Common myeloid progenitor, CD34-positive (primary cell): Measurements from ENCODE around the gene PTCHD1.

Experiments used
- CTCF ChIA-PET: fragments of 350-600 bp; sonication (Branson Sonifier 250); formaldehyde crosslinking; loops from one replicate; lab custom pipeline; 2021; ENCODE audit warnings: antibody characterized with exemption; lab: Charles Lee
- POLR2A ChIA-PET: fragments of 350-600 bp; sonication (Branson Sonifier 250); formaldehyde crosslinking; loops from one replicate; lab custom pipeline; 2021; ENCODE audit warnings: antibody characterized with exemption; lab: Charles Lee
- DNase-seq, 3 donors: peaks; one replicate each; pipeline versions ENCODE4 v3.0.0 to v3.0.0-alpha.2; 2013
- H3K27ac ChIP-seq, 2 experiments: 1 replicate in 1 of 2; 2 replicates in 1 of 2; pipeline ENCODE4 v1.7.0; 2013; ENCODE audit warnings: inconsistent platforms in 2 of 2, low read length in 2 of 2, mild to moderate bottlenecking in 2 of 2, low read depth in 1 of 2, moderate library complexity in 1 of 2; ENCODE audit not compliant: severe bottlenecking in 2 of 2, insufficient read depth in 1 of 2, poor library complexity in 1 of 2
- H3K27me3 ChIP-seq, 5 experiments: replicated peaks in 2 of 5; 1 replicate in 3 of 5; 2 replicates in 2 of 5; pipeline versions ENCODE4 v1.6.1 to v1.7.0; 2013; ENCODE audit warnings: low read length in 4 of 5, mild to moderate bottlenecking in 2 of 5, moderate library complexity in 2 of 5, inconsistent platforms in 1 of 5; ENCODE audit not compliant: insufficient read depth in 5 of 5, control insufficient read depth in 4 of 5
- H3K36me3 ChIP-seq, 4 experiments: 1 replicate in 2 of 4; 2 replicates in 2 of 4; pipeline versions ENCODE4 v1.6.1 to v1.7.0; 2013; ENCODE audit warnings: low read length in 3 of 4, control low read depth in 1 of 4, mild to moderate bottlenecking in 1 of 4; ENCODE audit not compliant: control insufficient read depth in 4 of 4, insufficient read depth in 4 of 4
- H3K4me1 ChIP-seq, 4 experiments: 1 replicate in 3 of 4; 2 replicates in 1 of 4; pipeline versions ENCODE4 v1.6.1 to v1.7.1; 2013; ENCODE audit warnings: low read length in 3 of 4, mild to moderate bottlenecking in 3 of 4, control low read depth in 1 of 4, inconsistent platforms in 1 of 4, moderate library complexity in 1 of 4; ENCODE audit not compliant: control insufficient read depth in 4 of 4, insufficient read depth in 4 of 4; ENCODE audit errors: control extremely low read depth in 1 of 4
- H3K4me3 ChIP-seq, 7 experiments: 1 replicate in 4 of 7; 2 replicates in 3 of 7; pipeline versions ENCODE4 v1.5.1 to v1.7.0; 2013; ENCODE audit warnings: mild to moderate bottlenecking in 7 of 7, low read length in 6 of 7, moderate library complexity in 6 of 7, inconsistent platforms in 2 of 7, low read depth in 2 of 7, control low read depth in 1 of 7; ENCODE audit not compliant: insufficient read depth in 4 of 7, control insufficient read depth in 1 of 7; ENCODE audit errors: extremely low read depth in 1 of 7
- H3K9me3 ChIP-seq, 5 experiments: 1 replicate in 4 of 5; 2 replicates in 1 of 5; pipeline versions ENCODE4 v1.6.1 to v1.7.1; 2013; ENCODE audit warnings: low read length in 4 of 5, mild to moderate bottlenecking in 2 of 5, inconsistent platforms in 1 of 5, low read depth in 1 of 5, moderate library complexity in 1 of 5; ENCODE audit not compliant: control insufficient read depth in 4 of 5, insufficient read depth in 2 of 5; ENCODE audit errors: control extremely low read depth in 1 of 5
- WGBS: methylation state at CpG from one replicate; pipeline ENCODE4 v1.1.5; 2013; ENCODE audit not compliant: insufficient coverage; 5-methylcytosine and 5-hydroxymethylcytosine counted together

Gene PTCHD1

GRCh38 chrX:23392195-23392594, 57.5 kb downstream of the PTCHD1 start:
- 86% methylated on average over 5 of the region's 5 CpGs for WGBS
- H3K4me1 ChIP-seq, result peaks cover 0 to 12% (median 0%) of the 10 kb centered on the region in 4 experiments

GRCh38 chrX:23394421-23394820, 59.8 kb downstream of the PTCHD1 start:
- no peak overlapping the region for H3K4me3 ChIP-seq
- ChIA-PET CTCF (interaction anchor here (0.8 to 1.1 kb wide), 2 partner anchors 33 to 77 kb away, joined by 3 read pairs; no protein-coding TSS in a partner anchor), POLR2A (no interaction called here)
- H3K27ac ChIP-seq, result no peak overlapping the region
- H3K36me3 ChIP-seq, result no peaks in the 10 kb centered on the region
- peak; percentile 26 to 87 (median 77) for DNase-seq
- no peaks in the 10 kb centered on the region for H3K9me3 ChIP-seq
- 100% methylated on average over 1 of the region's 1 CpG for WGBS
- peaks cover 0 to 13% (median 0%) of the 10 kb centered on the region in 5 experiments for H3K27me3 ChIP-seq
- peaks cover 0 to 12% (median 0%) of the 10 kb centered on the region in 4 experiments for H3K4me1 ChIP-seq

More at GRCh38 chrX:23392195-23392594, 57.5 kb downstream of the PTCHD1 start:
- Histone ChIP-seq H3K27ac (no peak overlapping the region), H3K4me3 (no peak overlapping the region), H3K27me3 (peaks cover 0 to 6% (median 0%) of the 10 kb centered on the region in 5 experiments), H3K36me3 (no peaks in the 10 kb centered on the region), H3K9me3 (no peaks in the 10 kb centered on the region)
- POLR2A ChIA-PET, result no interaction called here
- CTCF ChIA-PET, result no interaction called here
- DNase-seq, result no peak

- H3K27ac ChIP-seq, result no peak overlapping the region
- POLR2A ChIA-PET, result interaction anchor here (1.1 kb wide), 1 partner anchor 108 kb away, joined by 3 read pairs; no protein-coding TSS in a partner anchor
- H3K36me3 ChIP-seq, result no peaks in the 10 kb centered on the region
- H3K4me1 ChIP-seq, result peaks cover 0 to 12% (median 0%) of the 10 kb centered on the region in 4 experiments
- no CpG with 5 or more reads among the region's 5 CpGs for WGBS
- no peak overlapping the region for H3K4me3 ChIP-seq
- DNase-seq, result no peak
- CTCF ChIA-PET, result no interaction called here
- peaks cover 0 to 13% (median 0%) of the 10 kb centered on the region in 5 experiments for H3K27me3 ChIP-seq
- no peaks in the 10 kb centered on the region for H3K9me3 ChIP-seq
These were observed 61.6 kb downstream of the PTCHD1 start for GRCh38 chrX:23396263-23396662.

- Histone ChIP-seq H3K36me3 (no peaks in the 10 kb centered on the region), H3K4me1 (peaks cover 0 to 11% (median 0%) of the 10 kb centered on the region in 4 experiments), H3K4me3 (no peak overlapping the region), H3K9me3 (no peaks in the 10 kb centered on the region), H3K27ac (no peak overlapping the region), H3K27me3 (peaks cover 0 to 11% (median 0%) of the 10 kb centered on the region in 5 experiments)
- ChIA-PET CTCF (no interaction called here), POLR2A (no interaction called here)
- no peak for DNase-seq
- WGBS, result 92% methylated on average over 2 of the region's 8 CpGs
These were observed 63.9 kb downstream of the PTCHD1 start for GRCh38 chrX:23398570-23398969.

- H3K4me3 ChIP-seq, result no peak overlapping the region
- H3K9me3 ChIP-seq, result no peaks in the 10 kb centered on the region
- no peak overlapping the region for H3K27ac ChIP-seq
- DNase-seq, result peak; percentile 12 to 25 (median 20)
- peaks cover 0 to 1% (median 0%) of the 10 kb centered on the region in 5 experiments for H3K27me3 ChIP-seq
- 60% methylated on average over 4 of the region's 6 CpGs for WGBS
- H3K4me1 ChIP-seq, result no peaks in the 10 kb centered on the region
- POLR2A ChIA-PET, result no interaction called here
- no peaks in the 10 kb centered on the region for H3K36me3 ChIP-seq
- CTCF ChIA-PET, result interaction anchor here (1.4 kb wide), 1 partner anchor 149 kb away, joined by 3 read pairs; no protein-coding TSS in a partner anchor
These were observed 69.2 kb downstream of the PTCHD1 start for GRCh38 chrX:23403849-23404248.

GRCh38 chrX:23422912-23423311, 88.3 kb downstream of the PTCHD1 start:
- no peaks in the 10 kb centered on the region for H3K4me1 ChIP-seq
- H3K27ac ChIP-seq, result no peak overlapping the region
- H3K4me3 ChIP-seq, result no peak overlapping the region
- POLR2A ChIA-PET, result no interaction called here
- no peak for DNase-seq
- H3K9me3 ChIP-seq, result peaks cover 0 to 7% (median 2%) of the 10 kb centered on the region in 5 experiments
- no CpG with 5 or more reads among the region's 1 CpG for WGBS
- no peaks in the 10 kb centered on the region for H3K27me3 ChIP-seq
- CTCF ChIA-PET, result interaction anchor here (0.6 kb wide), 2 partner anchors 80 to 92 kb away, joined by 3 read pairs; no protein-coding TSS in a partner anchor
- H3K36me3 ChIP-seq, result no peaks in the 10 kb centered on the region

GRCh38 chrX:23434356-23434884, 99.8 kb downstream of the PTCHD1 start:
- Histone ChIP-seq H3K4me3 (no peak overlapping the region), H3K36me3 (no peaks in the 10 kb centered on the region), H3K27ac (no peak overlapping the region), H3K27me3 (no peaks in the 10 kb centered on the region), H3K9me3 (peaks cover 0 to 3% (median 0%) of the 10 kb centered on the region in 5 experiments), H3K4me1 (no peaks in the 10 kb centered on the region)
- DNase-seq, result no peak
- CTCF ChIA-PET, result no interaction called here
- WGBS, result 88% methylated on average over 3 of the region's 3 CpGs
- POLR2A ChIA-PET, result no interaction called here
